Measurements from ENCODE around the gene ZNF587. TPM values are rescaled to one million over a fixed set of nuclear protein-coding genes. Genes with fewer than 3 reads are reported as not detected.

The ZNF587 gene
- total RNA-seq, 1 donor = 29.8 TPM

GRCh38 chr19:57914531-57914930, 64.9 kb downstream of the ZNF587 start:
- H3K4me3 ChIP-seq (ENCODE audit: low read depth, low read length) = no peak overlapping the region
- TF ChIP-seq, protein P1, sequence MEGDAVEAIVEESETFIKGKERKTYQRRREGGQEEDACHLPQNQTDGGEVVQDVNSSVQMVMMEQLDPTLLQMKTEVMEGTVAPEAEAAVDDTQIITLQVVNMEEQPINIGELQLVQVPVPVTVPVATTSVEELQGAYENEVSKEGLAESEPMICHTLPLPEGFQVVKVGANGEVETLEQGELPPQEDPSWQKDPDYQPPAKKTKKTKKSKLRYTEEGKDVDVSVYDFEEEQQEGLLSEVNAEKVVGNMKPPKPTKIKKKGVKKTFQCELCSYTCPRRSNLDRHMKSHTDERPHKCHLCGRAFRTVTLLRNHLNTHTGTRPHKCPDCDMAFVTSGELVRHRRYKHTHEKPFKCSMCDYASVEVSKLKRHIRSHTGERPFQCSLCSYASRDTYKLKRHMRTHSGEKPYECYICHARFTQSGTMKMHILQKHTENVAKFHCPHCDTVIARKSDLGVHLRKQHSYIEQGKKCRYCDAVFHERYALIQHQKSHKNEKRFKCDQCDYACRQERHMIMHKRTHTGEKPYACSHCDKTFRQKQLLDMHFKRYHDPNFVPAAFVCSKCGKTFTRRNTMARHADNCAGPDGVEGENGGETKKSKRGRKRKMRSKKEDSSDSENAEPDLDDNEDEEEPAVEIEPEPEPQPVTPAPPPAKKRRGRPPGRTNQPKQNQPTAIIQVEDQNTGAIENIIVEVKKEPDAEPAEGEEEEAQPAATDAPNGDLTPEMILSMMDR (IDR thresholded peaks at IDR 0.05; ENCODE audit: insufficient read depth, low read depth, low read length) = no peak
- no peak for DNase-seq (ENCODE audit: low read depth)

Other genes with a start within 250 kb of the ZNF587 start
- 3.9 and 7.1 TPM in 2 replicates for gene ZNF530, start 250.0 kb upstream of the ZNF587 start, total RNA-seq
- gene ZNF134, start 235.6 kb upstream of the ZNF587 start, total RNA-seq = 20.0 and 21.2 TPM in 2 replicates
- gene ZNF211, start 216.7 kb upstream of the ZNF587 start, total RNA-seq = 9.3 and 11.7 TPM in 2 replicates
- gene ZSCAN4, start 180.9 kb upstream of the ZNF587 start, total RNA-seq = not detected in 2 replicates
- 6.4 and 6.5 TPM in 2 replicates for gene ZNF551, start 167.9 kb upstream of the ZNF587 start, total RNA-seq
- 1.3 and 1.7 TPM in 2 replicates for gene ZNF154, start 140.7 kb upstream of the ZNF587 start, total RNA-seq
- gene ZNF671, start 122.2 kb upstream of the ZNF587 start, total RNA-seq = 5.8 and 6.9 TPM in 2 replicates
- gene ZNF776, start 103.0 kb upstream of the ZNF587 start, total RNA-seq = 11.9 and 14.7 TPM in 2 replicates
- gene ZNF586, start 80.2 kb upstream of the ZNF587 start, total RNA-seq = 12.2 and 22.9 TPM in 2 replicates
- 7.4 and 12.1 TPM in 2 replicates for gene ZNF552, start 34.9 kb upstream of the ZNF587 start, total RNA-seq
- gene ZNF587B, start 19.6 kb upstream of the ZNF587 start, total RNA-seq = 25.1 and 28.1 TPM in 2 replicates
- 7.8 and 9.3 TPM in 2 replicates for gene ZNF814, start 39.2 kb downstream of the ZNF587 start, total RNA-seq
- gene ZNF417, start 66.7 kb downstream of the ZNF587 start, total RNA-seq = 12.2 and 19.4 TPM in 2 replicates
- gene ZNF418, start 85.5 kb downstream of the ZNF587 start, total RNA-seq = 3.5 and 5.2 TPM in 2 replicates
- gene ZNF256, start 97.8 kb downstream of the ZNF587 start, total RNA-seq = 4.8 and 5.2 TPM in 2 replicates
- gene C19orf18, start 124.7 kb downstream of the ZNF587 start, total RNA-seq = under 0.01 and 0.32 TPM in 2 replicates
- 13.8 and 16.8 TPM in 2 replicates for gene ZNF606, start 153.0 kb downstream of the ZNF587 start, total RNA-seq
- gene ZSCAN1, start 184.2 kb downstream of the ZNF587 start, total RNA-seq = not detected in 2 replicates
- 1.6 and 4.3 TPM in 2 replicates for gene ZNF135, start 209.4 kb downstream of the ZNF587 start, total RNA-seq
- 10.6 and 16.0 TPM in 2 replicates for gene ZSCAN18, start 248.4 kb downstream of the ZNF587 start, total RNA-seq